ENCODE data around the gene NLK.
"Not testable (repeated sequence)": the region's sequence is repeated elsewhere in the genome, so short reads cannot be mapped to it uniquely, and the experiment has no call there.

- TF ChIP-seq CTCF (IDR thresholded peaks at IDR 0.05); POLR2AphosphoS5 (IDR thresholded peaks at IDR 0.05; ENCODE audit: insufficient read depth in 1 of 2, low read depth in 1 of 2); POLR2A (IDR thresholded peaks at IDR 0.05): not testable (repeated sequence)
These were observed 171.1 kb downstream of the NLK start for GRCh38 chr17:28213578-28213977.
